OCI-LY7 (cell line): ENCODE data around the gene ANTXR1. TPM values are rescaled to one million over a fixed set of nuclear protein-coding genes. Genes with fewer than 3 reads are reported as not detected.

Source experiments
- BruUV-seq: library from RNA; stranded (reverse); fragments of 400-500 nt; replicated peaks from 2 replicates; lab custom pipeline; 2021; lab: Mats Ljungman, UMichigan
- CTCF ChIA-PET: fragments of 300-600 bp; sonication (Branson Sonifier 250); formaldehyde crosslinking; loops from one replicate; lab custom pipeline; 2022; ENCODE audit warnings: antibody characterized with exemption; ENCODE audit not compliant: unreplicated experiment; lab: Charles Lee
- POLR2A ChIA-PET: fragments of 300-600 bp; sonication (Branson Sonifier 250); formaldehyde crosslinking; loops from one replicate; lab custom pipeline; 2022; ENCODE audit warnings: antibody characterized with exemption; lab: Charles Lee
- DNase-seq: peaks from one replicate; pipeline ENCODE4 v3.0.0-alpha.2; 2015; ENCODE audit warnings: low spot score
- H2AFZ ChIP-seq: fragments of 200-600 bp; sonication (generic), shearing (Covaris generic); 2 replicates; pipeline ENCODE4 v1.6.1; 2014; ENCODE audit warnings: mild to moderate bottlenecking, antibody characterized with exemption, low read length, moderate library complexity
- H3K27ac ChIP-seq: fragments of 200-600 bp; sonication (generic); 2 replicates; pipeline ENCODE4 v1.5.1; 2014; ENCODE audit warnings: mixed run types, low read depth, mild to moderate bottlenecking, moderate library complexity, low read length, inconsistent platforms; ENCODE audit not compliant: poor library complexity, severe bottlenecking
- H3K36me3 ChIP-seq: fragments of 200-600 bp; sonication (generic); 2 replicates; pipeline ENCODE4 v1.6.1; 2014; ENCODE audit warnings: mild to moderate bottlenecking, antibody characterized with exemption, low read length, moderate library complexity, mixed read lengths; ENCODE audit not compliant: insufficient read depth
- H3K4me1 ChIP-seq: fragments of 200-600 bp; sonication (generic); 2 replicates; pipeline ENCODE4 v1.5.1; 2014; ENCODE audit warnings: mild to moderate bottlenecking, low read length; ENCODE audit not compliant: insufficient read depth, poor library complexity, severe bottlenecking
- H3K4me2 ChIP-seq: fragments of 200-600 bp; sonication (generic); 2 replicates; pipeline ENCODE4 v1.6.1; 2014; ENCODE audit warnings: mild to moderate bottlenecking, low read length
- H3K4me3 ChIP-seq: fragments of 200-600 bp; sonication (generic); 2 replicates; pipeline ENCODE4 v1.5.1; 2014; ENCODE audit warnings: mild to moderate bottlenecking, low read depth, low read length; ENCODE audit not compliant: poor library complexity, severe bottlenecking
- H3K79me2 ChIP-seq: fragments of 200-600 bp; sonication (generic); 2 replicates; pipeline ENCODE4 v1.6.1; 2016; ENCODE audit warnings: low read depth, mild to moderate bottlenecking, low read length, moderate library complexity, mixed read lengths; ENCODE audit not compliant: insufficient read depth
- H3K9me2 ChIP-seq: fragments of 200-600 bp; sonication (generic); 2 replicates; pipeline ENCODE4 v1.6.1; 2016; ENCODE audit warnings: mild to moderate bottlenecking, low read length, mixed read lengths; ENCODE audit not compliant: insufficient read depth
- H3K9me3 ChIP-seq: fragments of 200-600 bp; sonication (generic); 2 replicates; pipeline ENCODE4 v1.6.1; 2014; ENCODE audit warnings: mild to moderate bottlenecking, mixed run types, low read length, mixed read lengths
- H4K20me1 ChIP-seq: fragments of 200-600 bp; sonication (generic); 2 replicates; pipeline ENCODE4 v1.6.1; 2014; ENCODE audit warnings: mild to moderate bottlenecking, antibody characterized with exemption, low read length, moderate library complexity, mixed read lengths; ENCODE audit not compliant: insufficient read depth
- EZH2phosphoT487 ChIP-seq: fragments of 200-600 bp; sonication (generic); IDR thresholded peaks from 2 replicates; pipeline ENCODE4 v1.6.1; 2018; ENCODE audit warnings: low read depth, borderline replicate concordance, mild to moderate bottlenecking, mixed run types, antibody characterized with exemption, low read length, moderate library complexity, mixed read lengths
- intact Hi-C: fragments of 100-400 bp; cut with micrococcal nuclease; formaldehyde crosslinking; loops from one replicate; pipeline ENCODE4 v1.10.0; 2022; ENCODE audit not compliant: unreplicated experiment
- total RNA-seq, 2 experiments: library from RNA; depleted of rRNA in 1 of 2; stranded (reverse); fragments of >200 nt in 1 of 2; shearing (Covaris generic) in 1 of 2; gene quantifications; 2 replicates each; pipeline ENCODE4 v1.2.3, GENCODE V29; 2014 to 2022
- TF ChIP-seq, protein P1 (sequence below): fragments of 200-600 bp; sonication (generic); conservative IDR thresholded peaks from 2 replicates; pipeline ENCODE4 v1.5.1; 2014; ENCODE audit warnings: mild to moderate bottlenecking, antibody characterized with exemption, low read length, moderate library complexity, mixed read lengths

ANTXR1 gene
- total RNA-seq, 2 experiments from 2014 or later, result not detected

- no TSS peak for BruUV-seq
- ChIA-PET POLR2A (no interaction called here), CTCF (no interaction called here)
- Histone ChIP-seq H3K79me2 (no peaks in the 10 kb centered on the region), H3K9me2 (no peaks in the 10 kb centered on the region), H3K4me2 (no peak overlapping the region), H3K4me3 (no peak overlapping the region), H3K9me3 (peaks cover 7% of the 10 kb centered on the region; the same call in 1 of the 2 replicates), H2AFZ (no peak overlapping the region), H4K20me1 (no peaks in the 10 kb centered on the region), H3K36me3 (no peaks in the 10 kb centered on the region), H3K4me1 (no peaks in the 10 kb centered on the region), H3K27ac (no peak overlapping the region)
- DNase-seq, result no peak
- intact Hi-C loops, result no loop called here
- TF ChIP-seq, protein P1, sequence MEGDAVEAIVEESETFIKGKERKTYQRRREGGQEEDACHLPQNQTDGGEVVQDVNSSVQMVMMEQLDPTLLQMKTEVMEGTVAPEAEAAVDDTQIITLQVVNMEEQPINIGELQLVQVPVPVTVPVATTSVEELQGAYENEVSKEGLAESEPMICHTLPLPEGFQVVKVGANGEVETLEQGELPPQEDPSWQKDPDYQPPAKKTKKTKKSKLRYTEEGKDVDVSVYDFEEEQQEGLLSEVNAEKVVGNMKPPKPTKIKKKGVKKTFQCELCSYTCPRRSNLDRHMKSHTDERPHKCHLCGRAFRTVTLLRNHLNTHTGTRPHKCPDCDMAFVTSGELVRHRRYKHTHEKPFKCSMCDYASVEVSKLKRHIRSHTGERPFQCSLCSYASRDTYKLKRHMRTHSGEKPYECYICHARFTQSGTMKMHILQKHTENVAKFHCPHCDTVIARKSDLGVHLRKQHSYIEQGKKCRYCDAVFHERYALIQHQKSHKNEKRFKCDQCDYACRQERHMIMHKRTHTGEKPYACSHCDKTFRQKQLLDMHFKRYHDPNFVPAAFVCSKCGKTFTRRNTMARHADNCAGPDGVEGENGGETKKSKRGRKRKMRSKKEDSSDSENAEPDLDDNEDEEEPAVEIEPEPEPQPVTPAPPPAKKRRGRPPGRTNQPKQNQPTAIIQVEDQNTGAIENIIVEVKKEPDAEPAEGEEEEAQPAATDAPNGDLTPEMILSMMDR, result no peak
- TF ChIP-seq EZH2phosphoT487, result no peak
Measured at GRCh38 chr2:69203166-69203985, 190.4 kb downstream of the ANTXR1 start.

GRCh38 chr2:69204654-69205053 is 191.7 kb downstream of the ANTXR1 start:
- Histone ChIP-seq H3K36me3 (no peaks in the 10 kb centered on the region), H3K9me3 (peaks cover 7% of the 10 kb centered on the region; the same call in 1 of the 2 replicates), H3K27ac (no peak overlapping the region), H3K79me2 (no peaks in the 10 kb centered on the region), H4K20me1 (no peaks in the 10 kb centered on the region), H3K4me1 (no peaks in the 10 kb centered on the region), H3K9me2 (no peaks in the 10 kb centered on the region), H3K4me3 (no peak overlapping the region), H2AFZ (no peak overlapping the region), H3K4me2 (no peak overlapping the region)
- no TSS peak for BruUV-seq
- ChIA-PET CTCF (no interaction called here), POLR2A (no interaction called here)
- DNase-seq, result no peak
- TF ChIP-seq, protein P1, result no peak
- no peak for TF ChIP-seq EZH2phosphoT487
- intact Hi-C loops, result no loop called here

DNA sequence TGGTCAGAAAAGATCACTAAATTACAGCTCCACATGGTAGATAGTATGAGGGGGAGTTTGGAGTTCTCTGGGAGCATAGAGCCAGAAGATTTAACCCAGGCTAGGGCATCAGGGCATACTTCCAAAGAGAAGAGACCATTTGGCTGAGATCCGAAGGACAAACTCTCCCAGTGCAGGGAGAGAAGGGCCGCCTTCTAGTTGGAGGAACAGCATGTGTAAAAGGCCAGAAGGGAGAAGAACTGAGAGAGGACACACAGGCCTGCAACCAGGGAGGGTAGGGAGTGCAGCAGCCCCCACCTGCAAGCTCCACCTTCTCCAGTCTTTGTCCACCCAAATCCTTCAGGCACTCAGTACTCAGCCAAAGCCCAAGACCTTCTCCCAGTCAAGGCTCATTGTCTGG is 192.1 kb downstream of the ANTXR1 start:
- no peak overlapping the region for H3K4me3 ChIP-seq
- no peak overlapping the region for H3K4me2 ChIP-seq
- CTCF ChIA-PET, result no interaction called here
- H3K4me1 ChIP-seq, result no peaks in the 10 kb centered on the region
- POLR2A ChIA-PET, result no interaction called here
- H3K36me3 ChIP-seq, result no peaks in the 10 kb centered on the region
- peaks cover 7% of the 10 kb centered on the region; the same call in 1 of the 2 replicates for H3K9me3 ChIP-seq
- H3K27ac ChIP-seq, result no peak overlapping the region
- H4K20me1 ChIP-seq, result no peaks in the 10 kb centered on the region
- no peaks in the 10 kb centered on the region for H3K9me2 ChIP-seq
- H3K79me2 ChIP-seq, result no peaks in the 10 kb centered on the region
- BruUV-seq, result no TSS peak
- intact Hi-C loops, result no loop called here
- no peak for TF ChIP-seq EZH2phosphoT487
- TF ChIP-seq, protein P1, result no peak
- no peak overlapping the region for H2AFZ ChIP-seq
- DNase-seq, result no peak
